Measurements from ENCODE around the gene LDAF1. TPM values are rescaled to one million over a fixed set of nuclear protein-coding genes. Genes with fewer than 3 reads are reported as not detected.

Gene LDAF1
- total RNA-seq, 1 experiment from 2014 or later, result 18.7 TPM

- Histone ChIP-seq H3K18ac (ENCODE audit: insufficient read length, low read depth, low read length) (no peak overlapping the region), H3K4me1 (ENCODE audit: insufficient read depth, low read length) (no peaks in the 10 kb centered on the region), H2AK5ac (ENCODE audit: insufficient read length, low read length) (no peak overlapping the region), H3K9ac (ENCODE audit: extremely low read depth, insufficient read length, low read length) (no peak overlapping the region), H3K23ac (ENCODE audit: insufficient read length, low read depth, low read length) (no peak overlapping the region), H2BK120ac (ENCODE audit: low read depth, low read length, poor library complexity, severe bottlenecking) (no peak overlapping the region), H4K20me1 (ENCODE audit: control insufficient read depth, insufficient read depth, insufficient read length) (no peaks in the 10 kb centered on the region), H2BK15ac (ENCODE audit: low read depth, low read length) (no peak overlapping the region), H3K56ac (ENCODE audit: insufficient read length, low read depth, low read length) (no peak overlapping the region), H4K8ac (replicated peaks; ENCODE audit: insufficient read length, low read depth, low read length) (no peak overlapping the region), H4K5ac (ENCODE audit: insufficient read length, low read depth, low read length) (no peak overlapping the region), H4K91ac (ENCODE audit: insufficient read length, low read depth, low read length) (no peak overlapping the region), H3K79me2 (ENCODE audit: insufficient read depth, low read length) (no peaks in the 10 kb centered on the region), H3K79me1 (ENCODE audit: insufficient read depth, low read depth, low read length, poor library complexity, severe bottlenecking) (no peaks in the 10 kb centered on the region), H3K9me3 (ENCODE audit: control insufficient read depth, low read depth, low read length) (no peaks in the 10 kb centered on the region), H2BK5ac (ENCODE audit: insufficient read length, low read length) (no peak overlapping the region), H3K27ac (ENCODE audit: insufficient read length, low read depth, low read length) (no peak overlapping the region), H3K4ac (ENCODE audit: low read depth, low read length) (no peak overlapping the region), H2AFZ (ENCODE audit: low read length) (no peak overlapping the region), H3K4me2 (ENCODE audit: insufficient read depth, insufficient read length, low read length) (no peak overlapping the region), H2BK20ac (ENCODE audit: low read depth, low read length, poor library complexity, severe bottlenecking) (no peak overlapping the region), H3K23me2 (ENCODE audit: insufficient read length, low read depth, low read length, poor library complexity, severe bottlenecking) (no peaks in the 10 kb centered on the region), H3T11ph (ENCODE audit: low read length) (no peak overlapping the region), H2BK12ac (ENCODE audit: insufficient read length, low read depth, low read length) (no peak overlapping the region), H3K27me3 (ENCODE audit: insufficient read depth, low read length) (no peaks in the 10 kb centered on the region), H3K14ac (ENCODE audit: insufficient read depth, low read length) (no peak overlapping the region)
- Mint-ChIP-seq H3K4me3 (no peak overlapping the region), H3K4me1 (peaks cover 0 to 5% of the 10 kb centered on the region in 2 experiments; a peak in 1 of 4 replicates), H3K27me3 (ENCODE audit: low read depth) (peaks cover 11% of the 10 kb centered on the region), H3K36me3 (ENCODE audit: insufficient read depth in 1 of 3, low read depth in 3 of 3) (no peaks in the 10 kb centered on the region), H3K27ac (no peak overlapping the region), H3K9me3 (peaks cover 0 to 3% of the 10 kb centered on the region in 2 experiments; a peak in 1 of 5 replicates)
- TF ChIP-seq CTCF (conservative IDR thresholded peaks at IDR 0.05), result no peak
- DNase-seq, result no peak
- no CpG with 5 or more reads among the region's 1 CpG for WGBS (ENCODE audit: extremely low coverage, insufficient read length, low lambda C conversion rate)
Observed at GRCh38 chr16:21192991-21193390, 34.5 kb downstream of the LDAF1 start.
